ENCODE data around the gene NTHL1. TPM values are rescaled to one million over a fixed set of nuclear protein-coding genes. Genes with fewer than 3 reads are reported as not detected.

NTHL1 gene
- total RNA-seq, 2 donors from 2014 or later = 43.2 to 46.1 TPM

DNA sequence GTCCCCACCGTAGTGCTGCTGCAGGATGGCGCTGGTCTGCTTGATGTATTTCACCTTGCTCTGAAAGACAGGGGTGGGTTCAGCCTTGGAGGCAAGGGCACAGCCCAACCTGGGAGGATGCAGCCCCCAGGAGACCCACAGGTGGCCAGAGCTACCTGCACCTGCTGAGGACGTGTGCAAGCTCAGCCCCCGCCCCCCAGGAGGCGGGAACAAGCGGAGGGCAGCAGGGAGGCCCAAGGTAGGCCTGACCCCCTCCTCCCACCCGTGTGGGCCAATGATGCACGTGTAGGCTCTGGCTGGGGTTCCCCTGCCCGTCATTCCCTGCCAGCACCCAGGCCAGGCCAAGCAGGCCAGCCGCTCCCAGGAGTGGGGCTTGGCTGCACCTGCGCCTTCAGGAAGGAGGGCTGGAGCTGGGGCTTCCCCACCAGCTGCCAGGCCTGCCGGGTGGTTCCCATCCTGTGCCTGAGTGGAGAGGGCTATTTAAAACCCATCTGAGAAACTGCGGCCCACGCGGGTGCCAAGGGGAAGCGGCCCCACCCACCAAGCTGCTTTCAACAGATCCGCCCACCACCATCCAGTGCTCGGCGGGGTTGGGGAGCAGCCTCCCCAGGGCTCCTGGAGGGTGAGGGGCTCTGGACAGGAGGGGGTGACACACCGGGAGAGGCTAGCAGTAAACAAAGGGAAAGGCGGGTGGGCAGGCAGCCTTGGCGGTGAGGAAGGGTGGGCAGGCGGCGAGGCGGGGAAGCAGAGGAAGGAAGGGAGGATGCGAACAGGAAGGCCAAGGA, 3.8 kb downstream of the NTHL1 start:
- no peak overlapping the region for H3K9ac ChIP-seq (ENCODE audit: extremely low read depth, low read length, poor library complexity, severe bottlenecking)
- no peak overlapping the region for H3K4me3 ChIP-seq (ENCODE audit: low read length)
- H3K27me3 ChIP-seq (ENCODE audit: control insufficient read depth, insufficient read depth, low read length, poor library complexity, severe bottlenecking) = no peaks in the 10 kb centered on the region
- Mint-ChIP-seq H3K27me3 (ENCODE audit: insufficient read depth) (no peaks in the 10 kb centered on the region), H3K9me3 (no peaks in the 10 kb centered on the region), H3K27ac (no peak overlapping the region), H3K4me3 (no peak overlapping the region), H3K36me3 (ENCODE audit: low read depth) (peaks cover 4% of the 10 kb centered on the region), H3K4me1 (peaks cover 18% of the 10 kb centered on the region)
- no peak overlapping the region for H3K27ac ChIP-seq (ENCODE audit: low read depth, low read length)
- 92 to 96% methylated on average over 11 to 26 of the region's 26 CpGs for WGBS, 2 experiments (ENCODE audit: insufficient coverage in 1 of 2, insufficient read length in 1 of 2)
- DNase-seq = no peak
- H3K4me1 ChIP-seq (ENCODE audit: control insufficient read depth, insufficient read depth, low read length) = peaks cover 6% of the 10 kb centered on the region
- no peaks in the 10 kb centered on the region for H3K36me3 ChIP-seq (ENCODE audit: control insufficient read depth, insufficient read depth, low read length)
- TF ChIP-seq, protein P1, sequence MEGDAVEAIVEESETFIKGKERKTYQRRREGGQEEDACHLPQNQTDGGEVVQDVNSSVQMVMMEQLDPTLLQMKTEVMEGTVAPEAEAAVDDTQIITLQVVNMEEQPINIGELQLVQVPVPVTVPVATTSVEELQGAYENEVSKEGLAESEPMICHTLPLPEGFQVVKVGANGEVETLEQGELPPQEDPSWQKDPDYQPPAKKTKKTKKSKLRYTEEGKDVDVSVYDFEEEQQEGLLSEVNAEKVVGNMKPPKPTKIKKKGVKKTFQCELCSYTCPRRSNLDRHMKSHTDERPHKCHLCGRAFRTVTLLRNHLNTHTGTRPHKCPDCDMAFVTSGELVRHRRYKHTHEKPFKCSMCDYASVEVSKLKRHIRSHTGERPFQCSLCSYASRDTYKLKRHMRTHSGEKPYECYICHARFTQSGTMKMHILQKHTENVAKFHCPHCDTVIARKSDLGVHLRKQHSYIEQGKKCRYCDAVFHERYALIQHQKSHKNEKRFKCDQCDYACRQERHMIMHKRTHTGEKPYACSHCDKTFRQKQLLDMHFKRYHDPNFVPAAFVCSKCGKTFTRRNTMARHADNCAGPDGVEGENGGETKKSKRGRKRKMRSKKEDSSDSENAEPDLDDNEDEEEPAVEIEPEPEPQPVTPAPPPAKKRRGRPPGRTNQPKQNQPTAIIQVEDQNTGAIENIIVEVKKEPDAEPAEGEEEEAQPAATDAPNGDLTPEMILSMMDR (conservative IDR thresholded peaks at IDR 0.05) = no peak
- no peaks in the 10 kb centered on the region for H3K9me3 ChIP-seq (ENCODE audit: control insufficient read depth, low read length)

GRCh38 chr16:2042986-2043666, 4.5 kb downstream of the NTHL1 start:
- H3K4me3 ChIP-seq (ENCODE audit: low read length) = no peak overlapping the region
- no peaks in the 10 kb centered on the region for H3K36me3 ChIP-seq (ENCODE audit: control insufficient read depth, insufficient read depth, low read length)
- H3K27ac Mint-ChIP-seq = no peak overlapping the region
- 92 to 93% methylated on average over 10 to 11 of the region's 11 CpGs for WGBS, 2 experiments (ENCODE audit: insufficient coverage in 1 of 2, insufficient read length in 1 of 2)
- no peaks in the 10 kb centered on the region for H3K27me3 ChIP-seq (ENCODE audit: control insufficient read depth, insufficient read depth, low read length, poor library complexity, severe bottlenecking)
- peaks cover 12% of the 10 kb centered on the region for H3K4me1 Mint-ChIP-seq
- peaks cover 4% of the 10 kb centered on the region for H3K36me3 Mint-ChIP-seq (ENCODE audit: low read depth)
- no peak overlapping the region for H3K27ac ChIP-seq (ENCODE audit: low read depth, low read length)
- no peak for DNase-seq
- no peak overlapping the region for H3K9ac ChIP-seq (ENCODE audit: extremely low read depth, low read length, poor library complexity, severe bottlenecking)
- peaks cover 6% of the 10 kb centered on the region for H3K4me1 ChIP-seq (ENCODE audit: control insufficient read depth, insufficient read depth, low read length)
- H3K27me3 Mint-ChIP-seq (ENCODE audit: insufficient read depth) = no peaks in the 10 kb centered on the region
- no peak overlapping the region for H3K4me3 Mint-ChIP-seq
- TF ChIP-seq, protein P1 (conservative IDR thresholded peaks at IDR 0.05) = no peak
- no peaks in the 10 kb centered on the region for H3K9me3 Mint-ChIP-seq
- no peaks in the 10 kb centered on the region for H3K9me3 ChIP-seq (ENCODE audit: control insufficient read depth, low read length)

DNA sequence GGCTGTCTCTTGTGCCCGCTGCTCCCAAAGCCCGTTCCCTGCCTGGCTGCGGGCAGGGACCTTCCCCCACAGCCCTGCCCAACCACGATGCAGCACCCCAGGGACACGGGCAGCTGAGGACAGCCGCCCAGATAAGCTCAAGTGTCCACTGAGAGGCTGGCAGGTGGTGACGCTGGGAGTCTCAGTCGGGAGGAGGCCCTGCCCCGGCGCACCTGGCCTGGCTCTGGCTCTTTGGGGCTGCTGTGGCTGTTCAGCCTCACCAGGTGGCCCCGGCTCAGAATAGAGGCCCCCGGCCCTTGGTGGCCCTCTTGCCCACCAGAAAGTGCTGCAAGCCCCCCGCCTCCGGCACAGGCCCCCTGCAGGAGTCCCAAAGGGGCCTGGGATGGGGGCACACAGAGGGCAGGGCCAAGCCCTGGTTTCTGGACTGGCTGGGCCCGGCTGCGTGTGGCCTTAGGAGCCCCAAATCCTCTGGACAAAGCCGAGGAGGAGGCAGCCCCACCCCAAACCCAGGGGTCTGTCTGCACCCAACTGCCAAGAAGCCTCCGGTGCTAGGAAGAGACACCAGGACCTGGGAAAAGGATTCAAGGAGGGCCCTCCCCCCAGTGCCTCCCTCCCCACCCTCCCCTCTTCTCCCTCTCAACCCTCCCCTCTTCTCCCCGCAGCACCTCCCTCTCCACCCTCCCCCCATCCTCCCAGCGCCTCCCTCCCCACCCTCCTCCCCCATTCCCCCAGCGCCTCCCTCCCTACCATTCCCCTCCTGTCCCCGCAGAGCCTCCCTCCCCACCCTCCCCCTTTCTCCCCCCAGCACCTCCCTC, 5.3 kb downstream of the NTHL1 start:
- Histone ChIP-seq H3K4me1 (ENCODE audit: control insufficient read depth, insufficient read depth, low read length) (peaks cover 6% of the 10 kb centered on the region), H3K27me3 (ENCODE audit: control insufficient read depth, insufficient read depth, low read length, poor library complexity, severe bottlenecking) (no peaks in the 10 kb centered on the region), H3K27ac (ENCODE audit: low read depth, low read length) (no peak overlapping the region), H3K4me3 (ENCODE audit: low read length) (no peak overlapping the region), H3K9me3 (ENCODE audit: control insufficient read depth, low read length) (no peaks in the 10 kb centered on the region), H3K9ac (ENCODE audit: extremely low read depth, low read length, poor library complexity, severe bottlenecking) (no peak overlapping the region), H3K36me3 (ENCODE audit: control insufficient read depth, insufficient read depth, low read length) (no peaks in the 10 kb centered on the region)
- Mint-ChIP-seq H3K9me3 (no peaks in the 10 kb centered on the region), H3K36me3 (ENCODE audit: low read depth) (peaks cover 5% of the 10 kb centered on the region), H3K4me3 (no peak overlapping the region), H3K27me3 (ENCODE audit: insufficient read depth) (no peaks in the 10 kb centered on the region), H3K27ac (no peak overlapping the region), H3K4me1 (peaks cover 12% of the 10 kb centered on the region)
- 95 to 97% methylated on average over 9 to 18 of the region's 22 CpGs for WGBS, 2 experiments (ENCODE audit: insufficient coverage in 1 of 2, insufficient read length in 1 of 2)
- TF ChIP-seq, protein P1 (conservative IDR thresholded peaks at IDR 0.05) = no peak
- no peak for DNase-seq

Measured in endodermal cell (in vitro differentiated cells).